SW 1271 (cell line): ENCODE measurements around the gene ST6GALNAC5.
"Not testable (repeated sequence)": the region's sequence is repeated elsewhere in the genome, so short reads cannot be mapped to it uniquely, and the experiment has no call there.

ENCODE experiments used
- DNase-seq, 2 experiments: peaks; one replicate each; lab custom pipeline; 2025; lab: John Stamatoyannopoulos, UW

Gene ST6GALNAC5

GRCh38 chr1:76939050-76939816 is 72.0 kb downstream of the ST6GALNAC5 start:
- DNase-seq, result no peak

GRCh38 chr1:76939817-76940216 is 72.5 kb downstream of the ST6GALNAC5 start:
- DNase-seq, result no peak

- no peak for DNase-seq
These were observed 73.5 kb downstream of the ST6GALNAC5 start for GRCh38 chr1:76940571-76941335.

- DNase-seq, result no peak
These were observed 75.3 kb downstream of the ST6GALNAC5 start for GRCh38 chr1:76942549-76942948.

GRCh38 chr1:76944942-76945341 is 77.7 kb downstream of the ST6GALNAC5 start:
- no peak for DNase-seq

DNA sequence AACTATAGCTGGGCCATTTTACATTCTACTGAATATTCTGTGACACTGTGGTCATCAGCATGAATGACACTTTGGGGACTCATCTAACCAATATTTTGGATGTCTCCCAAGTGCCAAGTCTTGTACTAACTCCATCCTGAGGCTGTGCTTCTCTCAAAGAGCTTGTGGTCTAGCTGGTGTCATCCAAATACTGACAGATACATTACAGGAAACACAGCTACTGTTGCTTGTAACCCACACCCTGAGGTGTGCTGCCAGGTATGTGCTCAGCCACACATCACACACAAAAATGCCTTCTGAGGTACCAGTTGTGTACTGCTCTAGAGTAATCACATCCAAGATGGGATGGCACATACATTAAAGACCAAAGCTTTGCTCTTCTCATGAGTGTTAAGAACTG is 81.6 kb downstream of the ST6GALNAC5 start:
- no peak for DNase-seq

- peak; percentile 4 to 10 for DNase-seq
These were observed 82.2 kb downstream of the ST6GALNAC5 start for GRCh38 chr1:76949503-76949902.

GRCh38 chr1:76950306-76950705 is 83.0 kb downstream of the ST6GALNAC5 start:
- DNase-seq, result no peak

- DNase-seq, result no peak
These were observed 83.9 kb downstream of the ST6GALNAC5 start for GRCh38 chr1:76951153-76951552.

DNA sequence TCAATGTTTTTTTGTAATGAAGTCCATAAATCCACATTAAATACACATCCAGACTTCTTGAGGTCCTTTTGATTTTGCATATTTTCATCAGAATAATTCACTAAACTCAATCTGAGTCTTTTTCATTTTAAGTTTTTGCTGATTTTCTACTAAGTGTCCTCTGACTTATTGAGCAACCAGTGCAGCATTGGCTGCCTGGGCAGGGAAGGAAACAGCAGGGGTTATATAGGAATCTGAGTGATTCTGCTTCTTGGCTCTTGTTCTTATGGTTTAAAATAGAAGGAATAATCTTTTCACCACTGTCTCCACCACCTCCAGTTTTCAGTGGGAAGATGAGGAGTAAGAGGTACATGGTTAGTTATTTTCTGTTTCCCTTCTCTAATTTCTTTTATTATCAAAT is 88.4 kb downstream of the ST6GALNAC5 start:
- DNase-seq, result no peak

- DNase-seq, result no peak
These were observed 90.7 kb downstream of the ST6GALNAC5 start for GRCh38 chr1:76957961-76958360.

GRCh38 chr1:76958828-76959227 is 91.5 kb downstream of the ST6GALNAC5 start:
- no peak for DNase-seq

DNA sequence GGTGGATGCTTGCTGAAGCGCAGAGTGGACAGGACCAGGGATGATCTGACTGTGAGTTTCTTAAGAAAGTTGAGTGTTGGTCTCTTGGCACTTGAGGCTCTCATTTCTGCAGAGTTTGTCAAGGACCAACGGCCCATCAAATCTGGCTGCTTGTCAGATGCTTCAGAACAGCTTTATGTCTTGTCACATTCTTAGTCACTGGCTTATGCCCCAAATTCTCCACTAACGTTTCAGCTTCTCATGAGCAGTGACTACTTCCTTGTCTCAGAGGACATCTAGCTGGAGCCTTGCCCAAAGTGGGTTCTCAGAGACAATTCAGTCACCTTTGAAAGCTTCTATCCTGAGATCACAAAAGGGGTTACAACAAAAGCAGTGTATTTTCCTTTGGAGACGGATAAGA is 92.3 kb downstream of the ST6GALNAC5 start:
- no peak for DNase-seq

DNA sequence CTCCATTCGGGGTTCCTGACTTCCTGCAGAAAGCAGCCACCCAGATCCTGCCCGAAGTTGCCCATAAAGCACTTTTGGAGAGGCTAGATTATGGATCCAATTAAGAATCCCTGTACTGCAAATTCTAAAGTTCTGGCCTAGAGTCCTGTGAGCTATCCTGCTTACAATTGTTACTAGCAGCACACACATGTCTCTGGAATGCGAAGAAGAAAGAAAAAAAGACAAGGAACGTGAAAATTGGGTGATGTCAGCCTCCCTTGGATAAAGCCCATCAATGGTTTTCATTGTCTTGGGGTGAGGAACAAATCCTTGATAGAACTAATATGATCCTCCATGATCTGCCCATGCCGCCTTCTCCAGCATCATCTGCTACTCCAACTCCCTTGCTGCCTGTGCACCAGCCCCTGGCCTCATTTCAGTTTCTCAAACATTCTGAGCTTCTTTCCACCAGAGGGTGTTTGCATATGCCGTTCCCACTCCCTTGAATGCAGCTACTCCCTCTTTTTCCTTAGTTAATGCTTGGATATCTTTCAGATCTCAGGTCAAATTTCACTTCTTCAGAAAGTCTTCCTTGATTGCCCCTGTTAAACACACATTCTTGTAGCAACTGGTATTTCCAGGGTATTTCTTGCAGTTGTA is 94.0 kb downstream of the ST6GALNAC5 start:
- DNase-seq, result no peak

DNA sequence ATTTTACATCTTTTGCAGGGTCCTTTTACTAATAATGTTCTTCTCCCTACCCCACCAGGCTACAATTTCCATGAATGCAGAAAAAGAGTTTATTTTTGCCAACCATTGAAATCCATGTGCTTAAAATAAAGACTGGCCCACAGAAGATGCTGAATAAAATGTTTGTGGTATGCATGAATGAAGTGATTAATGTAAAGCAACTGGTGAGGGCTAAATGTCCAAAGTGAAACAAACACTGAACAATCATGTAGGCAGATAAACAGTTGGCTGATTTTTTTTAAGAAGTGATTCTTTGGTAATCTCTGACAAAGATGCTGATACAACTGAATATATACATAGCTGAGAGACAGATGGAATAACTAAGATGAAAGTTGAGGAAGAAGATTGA is 94.5 kb downstream of the ST6GALNAC5 start:
- DNase-seq, result no peak

- DNase-seq, result not testable (repeated sequence)
These were observed 114.0 kb downstream of the ST6GALNAC5 start for GRCh38 chr1:76981267-76981666.

DNA sequence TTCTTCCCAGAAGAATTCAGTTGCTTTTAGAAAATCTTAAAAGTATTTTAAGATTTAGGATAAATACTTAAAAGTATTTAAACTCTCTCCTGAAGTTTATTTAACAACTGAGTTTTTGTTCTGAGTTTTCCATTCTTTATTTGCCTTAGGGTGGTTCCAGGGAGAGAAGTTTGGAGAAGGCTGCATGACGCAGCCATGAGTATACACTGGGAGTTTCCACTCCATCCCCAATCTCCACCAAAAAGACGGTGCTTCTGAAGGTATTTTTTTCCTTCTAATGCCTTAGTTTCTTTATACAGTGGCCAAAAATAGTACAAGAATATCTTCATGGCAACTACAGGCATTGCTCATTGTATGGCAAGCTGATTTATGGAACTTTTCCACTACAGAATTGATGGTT is 122.7 kb downstream of the ST6GALNAC5 start:
- no peak for DNase-seq

GRCh38 chr1:76993036-76993435 is 125.8 kb downstream of the ST6GALNAC5 start:
- DNase-seq, result no peak

GRCh38 chr1:76998582-76999223 is 131.4 kb downstream of the ST6GALNAC5 start:
- peak; percentile 42 to 81 for DNase-seq

DNA sequence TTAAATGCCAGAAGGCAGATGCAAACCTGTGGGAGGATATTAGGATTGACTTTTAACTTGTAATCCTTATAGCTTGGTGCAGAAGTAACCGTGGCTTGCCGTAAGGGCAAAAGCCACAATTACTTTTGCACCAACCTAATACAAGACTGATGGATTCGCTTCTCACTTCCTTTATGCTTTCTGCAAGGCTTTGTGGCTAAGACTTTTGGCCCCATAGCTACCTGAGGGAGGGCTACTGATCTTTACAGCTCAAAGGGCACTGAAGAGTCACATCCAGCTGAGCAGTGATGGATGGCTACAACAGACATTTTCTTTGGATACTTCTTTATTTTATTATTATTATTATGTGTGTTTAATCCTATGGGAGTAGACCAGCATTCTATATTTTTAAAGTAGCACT is 140.4 kb downstream of the ST6GALNAC5 start:
- DNase-seq, result no peak

- DNase-seq, result no peak
These were observed 143.7 kb downstream of the ST6GALNAC5 start for GRCh38 chr1:77010937-77011336.

- DNase-seq, result no peak
These were observed 144.8 kb downstream of the ST6GALNAC5 start for GRCh38 chr1:77012066-77012465.
